Measurements from ENCODE around the gene VPS16.

GRCh38 chr20:2837221-2837960 is 3.2 kb upstream of the VPS16 start:
- TF ChIP-seq EZH2 (IDR thresholded peaks at IDR 0.05; ENCODE audit: insufficient read depth, poor library complexity, severe bottlenecking), result no peak
- TF ChIP-seq EZH2phosphoT487 (IDR thresholded peaks at IDR 0.05; ENCODE audit: insufficient read depth, low read depth), result no peak
